OCI-LY1 (cell line): ENCODE data around the gene LCE1E.

Experiments used
- CTCF ChIP-seq: fragments of 200-600 bp; sonication (generic), shearing (Covaris generic); IDR thresholded peaks from 2 replicates; pipeline ENCODE4 v1.5.1; 2017; ENCODE audit warnings: mild to moderate bottlenecking, antibody characterized with exemption, low read length, moderate library complexity, mixed read lengths
- EZH2 ChIP-seq: fragments of 200-600 bp; sonication (generic), shearing (Covaris generic); IDR thresholded peaks from 2 replicates; pipeline ENCODE4 v1.8.0; 2017; ENCODE audit warnings: borderline replicate concordance, mixed run types, mild to moderate bottlenecking, antibody characterized with exemption, low read length, moderate library complexity, mixed read lengths

DNA sequence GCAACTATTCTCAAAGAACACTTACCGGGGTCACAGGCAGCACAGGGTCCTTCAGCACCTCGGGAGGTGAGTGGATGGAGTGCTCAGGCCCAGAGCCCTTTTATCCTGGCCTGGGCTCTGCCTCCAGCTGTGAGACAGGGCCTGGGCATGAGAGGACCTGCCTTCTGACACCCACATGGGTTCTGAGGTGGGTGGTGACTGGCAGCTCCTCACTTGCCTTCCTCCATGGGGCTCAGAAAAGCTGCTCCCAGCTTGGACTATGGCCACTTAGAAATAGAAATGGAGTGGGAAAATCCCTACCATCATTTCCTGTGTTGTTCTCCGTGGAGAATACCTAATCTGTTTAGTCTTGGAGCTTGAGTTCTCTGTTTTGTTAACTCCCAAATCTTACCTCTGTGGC lies 20.5 kb downstream of the LCE1E start, which contains the start of gene LCE1C:
- TF ChIP-seq CTCF: no peak
- no peak for TF ChIP-seq EZH2
